Measurements from ENCODE around the gene USP7.
A peak's percentile ranks its signal among the peaks of the same experiment; 100 is the strongest.
"Not testable (repeated sequence)": the region's sequence is repeated elsewhere in the genome, so short reads cannot be mapped to it uniquely, and the experiment has no call there.

The USP7 gene

DNA sequence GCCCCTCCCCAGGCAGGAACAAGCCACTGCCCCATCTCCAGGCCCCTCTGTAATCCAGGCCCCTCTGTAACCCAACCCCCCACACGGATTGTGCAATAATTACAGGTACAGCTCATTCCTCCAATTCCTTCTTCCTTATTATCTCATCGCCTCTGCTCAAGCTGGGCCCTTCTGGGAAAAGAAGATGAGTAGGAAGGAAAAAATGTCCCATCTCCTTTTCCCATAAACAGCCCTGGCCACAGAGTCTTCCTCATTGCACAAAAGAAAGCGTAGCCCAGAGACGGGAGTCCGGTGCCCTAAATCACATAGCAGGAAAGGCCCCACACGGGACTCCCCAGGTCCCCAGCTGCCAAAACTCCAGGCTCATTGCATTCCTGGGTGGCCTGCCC lies 85.2 kb downstream of the USP7 start:
- TF ChIP-seq, protein P1, sequence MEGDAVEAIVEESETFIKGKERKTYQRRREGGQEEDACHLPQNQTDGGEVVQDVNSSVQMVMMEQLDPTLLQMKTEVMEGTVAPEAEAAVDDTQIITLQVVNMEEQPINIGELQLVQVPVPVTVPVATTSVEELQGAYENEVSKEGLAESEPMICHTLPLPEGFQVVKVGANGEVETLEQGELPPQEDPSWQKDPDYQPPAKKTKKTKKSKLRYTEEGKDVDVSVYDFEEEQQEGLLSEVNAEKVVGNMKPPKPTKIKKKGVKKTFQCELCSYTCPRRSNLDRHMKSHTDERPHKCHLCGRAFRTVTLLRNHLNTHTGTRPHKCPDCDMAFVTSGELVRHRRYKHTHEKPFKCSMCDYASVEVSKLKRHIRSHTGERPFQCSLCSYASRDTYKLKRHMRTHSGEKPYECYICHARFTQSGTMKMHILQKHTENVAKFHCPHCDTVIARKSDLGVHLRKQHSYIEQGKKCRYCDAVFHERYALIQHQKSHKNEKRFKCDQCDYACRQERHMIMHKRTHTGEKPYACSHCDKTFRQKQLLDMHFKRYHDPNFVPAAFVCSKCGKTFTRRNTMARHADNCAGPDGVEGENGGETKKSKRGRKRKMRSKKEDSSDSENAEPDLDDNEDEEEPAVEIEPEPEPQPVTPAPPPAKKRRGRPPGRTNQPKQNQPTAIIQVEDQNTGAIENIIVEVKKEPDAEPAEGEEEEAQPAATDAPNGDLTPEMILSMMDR (IDR thresholded peaks at IDR 0.05; ENCODE audit: low read depth, low read length, missing control alignments): no peak
- H3K4me3 ChIP-seq (replicated peaks; ENCODE audit: low read depth, low read length): no peak overlapping the region
- DNase-seq (ENCODE audit: extremely low read depth, low read depth): no peak

DNA sequence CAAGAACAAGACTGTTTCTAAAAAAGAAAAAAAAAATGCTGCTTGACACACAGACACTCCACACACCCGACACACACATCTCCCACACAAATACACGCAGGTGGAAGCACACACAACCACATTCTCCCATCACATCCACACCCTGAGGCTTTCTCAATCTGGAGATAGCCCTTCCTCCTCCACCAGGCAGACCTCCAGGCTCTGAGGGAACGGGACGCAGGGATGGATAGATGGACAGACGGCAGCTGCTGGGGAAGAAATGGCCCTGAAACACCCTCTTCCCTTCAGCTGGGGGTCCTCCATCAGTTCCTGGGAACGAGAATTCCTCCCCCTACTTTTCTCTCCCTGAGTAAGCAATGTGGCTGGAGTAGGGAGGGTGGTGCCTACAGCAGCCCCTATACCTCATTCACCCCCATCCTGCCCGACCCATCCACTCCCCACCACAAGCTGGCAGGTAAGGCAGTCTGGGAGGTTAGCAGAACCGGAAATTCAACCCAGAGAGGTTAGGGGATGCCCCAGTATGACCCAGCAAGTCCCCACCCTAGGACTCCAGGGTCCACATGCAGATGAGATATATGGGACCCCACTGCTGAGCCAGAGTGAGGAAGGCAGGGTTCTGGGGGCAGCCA lies 85.7 kb downstream of the USP7 start:
- no peak overlapping the region for H3K4me3 ChIP-seq (replicated peaks; ENCODE audit: low read depth, low read length)
- no peak for DNase-seq (ENCODE audit: extremely low read depth, low read depth)
- TF ChIP-seq, protein P1 (IDR thresholded peaks at IDR 0.05; ENCODE audit: low read depth, low read length, missing control alignments): no peak

DNA sequence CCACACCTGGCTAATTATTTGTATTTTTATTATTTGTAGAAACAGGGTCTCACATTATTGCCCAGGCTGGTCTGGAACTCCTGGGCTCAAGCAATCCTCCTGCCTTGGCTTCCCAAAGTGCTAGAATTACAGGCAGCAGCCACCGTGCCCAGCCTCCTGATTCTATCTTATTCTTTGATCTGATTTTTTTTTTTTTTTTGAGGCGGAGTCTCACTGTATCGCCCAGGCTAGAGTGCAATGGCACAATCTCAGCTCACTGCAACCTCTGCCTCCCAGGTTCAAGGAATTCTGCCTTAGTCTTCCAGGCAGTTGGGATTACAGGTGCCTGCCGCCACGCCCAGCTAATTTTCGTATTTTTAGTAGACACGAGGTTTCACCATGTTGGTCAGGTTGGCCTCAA lies 88.4 kb downstream of the USP7 start:
- DNase-seq (ENCODE audit: extremely low read depth, low read depth); H3K4me3 ChIP-seq (replicated peaks; ENCODE audit: low read depth, low read length): not testable (repeated sequence)

DNA sequence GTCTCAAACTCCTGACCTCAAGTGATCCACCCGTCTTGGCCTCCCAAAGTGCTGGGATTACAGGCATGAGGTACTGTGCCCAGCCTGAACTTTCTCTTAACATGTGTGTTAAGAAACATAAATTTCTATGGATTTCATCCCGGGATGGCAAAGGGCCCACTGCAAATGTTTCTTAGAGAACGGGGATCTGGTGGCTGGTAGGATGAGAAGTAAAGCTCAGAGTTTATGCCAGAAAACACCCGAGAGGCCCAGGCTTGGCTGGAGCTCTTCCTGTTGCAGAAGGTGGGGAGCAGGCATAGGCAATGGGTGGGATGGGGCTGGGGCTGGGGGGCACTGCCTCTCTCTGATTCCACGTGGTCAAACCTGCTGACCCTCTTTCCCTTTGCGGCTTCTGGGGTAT lies 89.3 kb downstream of the USP7 start:
- H3K4me3 ChIP-seq (replicated peaks; ENCODE audit: low read depth, low read length): no peak overlapping the region
- TF ChIP-seq, protein P1 (IDR thresholded peaks at IDR 0.05; ENCODE audit: low read depth, low read length, missing control alignments): no peak
- no peak for DNase-seq (ENCODE audit: extremely low read depth, low read depth)

DNA sequence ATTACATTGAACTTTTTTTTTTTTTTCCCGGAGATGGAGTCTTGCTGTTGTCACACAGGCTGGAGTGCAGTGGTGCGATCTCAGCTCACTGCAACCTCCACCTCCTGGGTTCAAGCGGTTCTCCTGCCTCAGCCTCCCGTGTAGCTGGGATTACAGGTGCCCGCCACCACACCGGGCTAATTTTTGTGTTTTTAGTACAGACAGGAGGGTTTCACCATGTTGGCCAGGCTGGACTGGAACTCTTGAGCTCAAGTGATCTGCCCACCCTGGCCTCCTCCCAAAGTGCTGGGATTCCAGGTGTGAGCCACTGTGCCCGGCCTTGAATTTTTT lies 89.9 kb downstream of the USP7 start:
- DNase-seq (ENCODE audit: extremely low read depth, low read depth); H3K4me3 ChIP-seq (replicated peaks; ENCODE audit: low read depth, low read length): not testable (repeated sequence)

DNA sequence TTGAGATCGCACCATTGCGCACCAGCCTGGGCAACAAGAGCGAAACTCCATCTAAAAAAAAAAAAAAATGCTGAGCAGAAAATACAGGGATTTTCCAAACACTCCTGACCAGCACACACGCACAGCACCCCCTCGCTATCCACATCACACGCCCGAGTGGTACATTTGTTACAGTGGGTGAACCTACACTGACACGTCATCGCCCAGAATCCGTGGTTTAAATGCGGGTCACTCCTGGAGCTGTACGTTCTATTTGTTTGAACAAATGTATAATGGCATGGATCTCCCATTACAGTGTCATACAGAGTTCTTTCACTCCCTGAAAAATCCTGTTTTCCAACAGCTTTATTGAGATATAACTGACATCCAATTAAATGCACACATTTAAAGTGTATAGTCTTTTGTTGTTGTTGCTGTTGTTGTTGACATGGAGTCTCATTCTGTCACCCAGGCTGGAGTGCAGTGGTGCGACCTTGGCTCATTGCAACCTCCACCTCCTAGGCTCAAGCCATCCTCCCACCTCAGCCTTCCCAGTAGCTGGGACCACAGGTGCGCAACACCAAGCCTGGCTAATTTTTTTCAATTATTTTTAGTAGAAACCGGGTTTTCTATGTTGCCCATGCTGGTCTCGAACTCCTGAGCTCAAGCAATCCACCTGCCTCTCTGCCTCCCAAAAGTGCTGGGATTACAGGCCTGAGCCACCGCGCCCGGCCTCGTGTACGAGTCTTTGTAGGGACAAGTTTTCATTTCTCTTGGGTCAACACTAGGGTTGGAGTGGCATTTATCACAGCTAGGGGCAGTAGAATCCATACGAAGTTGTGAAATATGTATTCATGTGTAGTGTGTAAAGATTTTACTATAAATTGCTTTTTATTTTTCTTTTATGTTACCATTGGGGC lies 90.5 kb downstream of the USP7 start:
- no peak overlapping the region for H3K4me3 ChIP-seq (replicated peaks; ENCODE audit: low read depth, low read length)
- TF ChIP-seq, protein P1 (IDR thresholded peaks at IDR 0.05; ENCODE audit: low read depth, low read length, missing control alignments): peak; percentile 12
- no peak for DNase-seq (ENCODE audit: extremely low read depth, low read depth)

DNA sequence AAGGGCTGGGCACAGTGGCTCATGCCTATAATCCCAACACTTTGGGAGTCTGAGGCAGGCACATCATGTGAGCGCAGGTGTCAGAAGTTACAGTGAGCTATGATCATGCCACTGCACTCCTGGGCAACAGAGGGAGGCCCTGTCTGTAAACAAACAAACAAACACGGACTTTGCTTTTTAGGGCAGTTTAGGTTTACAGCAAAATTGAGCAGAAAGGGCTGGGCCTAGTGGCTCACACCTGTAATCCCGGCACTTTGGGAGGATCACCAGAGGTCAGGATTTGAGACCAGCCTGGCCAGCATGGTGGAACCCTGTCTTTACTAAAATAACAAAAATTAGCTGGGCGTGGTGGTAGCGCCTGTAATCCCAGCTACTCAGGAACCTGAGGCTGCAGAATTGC lies 91.6 kb downstream of the USP7 start:
- no peak for DNase-seq (ENCODE audit: extremely low read depth, low read depth)
- H3K4me3 ChIP-seq (replicated peaks; ENCODE audit: low read depth, low read length): no peak overlapping the region
- TF ChIP-seq, protein P1 (IDR thresholded peaks at IDR 0.05; ENCODE audit: low read depth, low read length, missing control alignments): no peak

DNA sequence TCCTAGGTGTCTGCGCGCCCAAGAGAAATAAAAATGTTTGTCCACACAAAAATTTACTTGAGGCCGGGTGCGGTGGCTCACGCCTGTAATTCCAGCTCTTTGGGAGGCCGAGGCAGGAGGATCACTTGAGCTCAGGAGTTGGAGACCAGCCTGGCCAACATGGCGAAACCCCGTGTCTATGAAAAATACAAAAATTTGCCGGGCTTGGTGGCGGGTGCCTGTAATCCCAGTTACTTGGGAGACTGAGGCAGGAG lies 93.8 kb downstream of the USP7 start:
- not testable (repeated sequence) for DNase-seq (ENCODE audit: extremely low read depth, low read depth)

More for the DNA sequence above, 93.8 kb downstream of the USP7 start:
- not testable (repeated sequence) for H3K4me3 ChIP-seq (replicated peaks; ENCODE audit: low read depth, low read length)
